Mucosa of rectum (tissue), 2 donors: Measurements from ENCODE around the gene ZNF189.

ENCODE experiments used
- H3K27ac ChIP-seq, 2 donors: one replicate each; pipeline ENCODE4 v1.7.0; 2013; ENCODE audit warnings: inconsistent platforms in 2 of 2, low read depth in 2 of 2, low read length in 2 of 2
- H3K27me3 ChIP-seq, 2 donors: one replicate each; pipeline ENCODE4 v1.7.0; 2013; ENCODE audit warnings: low read length in 2 of 2; ENCODE audit not compliant: control insufficient read depth in 2 of 2, insufficient read depth in 2 of 2
- H3K36me3 ChIP-seq, 2 donors: one replicate each; pipeline ENCODE4 v1.7.0; 2013; ENCODE audit warnings: low read length in 2 of 2; ENCODE audit not compliant: control insufficient read depth in 2 of 2, insufficient read depth in 2 of 2
- H3K4me1 ChIP-seq, 2 donors: one replicate each; pipeline ENCODE4 v1.7.0; 2013; ENCODE audit warnings: low read length in 2 of 2, mild to moderate bottlenecking in 1 of 2; ENCODE audit not compliant: control insufficient read depth in 2 of 2, insufficient read depth in 2 of 2
- H3K4me3 ChIP-seq, 2 donors: one replicate each; pipeline ENCODE4 v1.7.0; 2013; ENCODE audit warnings: low read length in 2 of 2
- H3K9ac ChIP-seq, 2 donors: one replicate each; pipeline ENCODE4 v1.7.0; 2013; ENCODE audit warnings: low read length in 2 of 2, low read depth in 1 of 2, mild to moderate bottlenecking in 1 of 2
- H3K9me3 ChIP-seq, 2 donors: one replicate each; pipeline ENCODE4 v1.7.0; 2013; ENCODE audit warnings: low read length in 2 of 2; ENCODE audit not compliant: control insufficient read depth in 2 of 2
- donor health status: healthy.
- donor health status: Normal muscosa, but diverticular disease.

The ZNF189 gene

DNA sequence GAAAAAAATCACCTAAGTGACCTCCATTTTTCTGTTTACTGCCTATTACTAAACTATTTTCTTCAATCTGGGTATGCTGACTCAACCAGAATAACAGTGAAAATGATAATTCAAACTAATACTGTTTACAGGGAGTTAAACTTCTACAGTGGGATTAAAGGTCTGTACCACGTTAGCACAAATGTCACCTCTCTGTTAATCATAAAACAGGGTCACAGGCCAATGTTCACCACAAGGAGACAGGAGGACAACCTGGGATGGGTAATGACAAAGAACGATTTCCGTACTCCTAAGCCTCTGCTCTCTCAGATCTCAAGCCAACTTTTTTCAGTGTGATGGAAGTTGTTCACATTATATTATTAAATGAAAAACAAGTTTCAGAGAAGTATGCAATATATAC lies 34.6 kb downstream of the ZNF189 start:
- peaks cover under 1 to 3% of the 10 kb centered on the region in 2 donors for H3K4me1 ChIP-seq
- H3K9ac ChIP-seq: no peak overlapping the region

GRCh38 chr9:101434998-101435397 lies 36.3 kb downstream of the ZNF189 start:
- no peak overlapping the region for H3K4me3 ChIP-seq
- H3K4me1 ChIP-seq: peaks cover 0 to 3% of the 10 kb centered on the region in 2 donors
- no peaks in the 10 kb centered on the region for H3K9me3 ChIP-seq
- H3K36me3 ChIP-seq: no peaks in the 10 kb centered on the region
- no peak overlapping the region for H3K27ac ChIP-seq
- H3K9ac ChIP-seq: no peak overlapping the region
- no peaks in the 10 kb centered on the region for H3K27me3 ChIP-seq

More for the DNA sequence above, 34.6 kb downstream of the ZNF189 start:
- no peaks in the 10 kb centered on the region for H3K36me3 ChIP-seq
- no peak overlapping the region for H3K27ac ChIP-seq
- no peaks in the 10 kb centered on the region for H3K9me3 ChIP-seq
- no peak overlapping the region for H3K4me3 ChIP-seq
- no peaks in the 10 kb centered on the region for H3K27me3 ChIP-seq

DNA sequence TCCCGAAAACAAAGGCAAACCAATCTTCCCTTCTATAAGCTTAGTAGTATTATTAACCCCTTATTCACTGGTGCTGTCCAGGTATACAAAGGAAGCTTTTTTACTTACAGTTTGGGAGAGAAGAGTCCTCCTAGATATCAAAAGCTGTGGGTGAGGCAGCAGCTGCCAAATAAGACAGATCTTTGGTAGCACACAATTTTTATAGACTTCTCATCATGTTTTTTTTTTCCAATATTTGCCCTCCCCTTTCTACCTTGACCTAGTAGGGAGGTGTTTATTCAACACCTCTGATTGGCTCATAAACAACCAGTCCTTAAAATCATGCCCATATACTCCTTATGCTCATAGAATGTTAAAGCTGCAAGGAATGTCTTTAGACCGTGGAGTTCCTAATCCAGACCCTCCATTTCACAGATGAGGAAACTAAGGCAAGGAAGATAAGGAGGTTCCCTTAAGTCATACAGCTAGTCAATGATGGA lies 37.0 kb downstream of the ZNF189 start, which contains the start of gene ALDOB:
ALDOB (minus strand) TSS at position 174 of the 479 bp plus-strand sequence. CDS start 4,887 bp downstream, outside the sequence.
- H3K9me3 ChIP-seq: no peaks in the 10 kb centered on the region
- no peak within 1 kb of the TSS for H3K4me3 ChIP-seq
- H3K27ac ChIP-seq: no peak within 1 kb of the TSS
- H3K36me3 ChIP-seq: no peaks in the 10 kb centered on the region
- H3K4me1 ChIP-seq: peaks cover 0 to 3% of the 10 kb centered on the region in 2 donors
- H3K27me3 ChIP-seq: no peaks in the 10 kb centered on the region
- H3K9ac ChIP-seq: no peak within 1 kb of the TSS

GRCh38 chr9:101437806-101438232 lies 39.2 kb downstream of the ZNF189 start:
- no peak overlapping the region for H3K27ac ChIP-seq

GRCh38 chr9:101438523-101438922 lies 39.9 kb downstream of the ZNF189 start:
- H3K4me3 ChIP-seq: no peak overlapping the region
- peaks cover 0 to 3% of the 10 kb centered on the region in 2 donors for H3K4me1 ChIP-seq
- H3K27me3 ChIP-seq: no peaks in the 10 kb centered on the region
- no peak overlapping the region for H3K9ac ChIP-seq
- H3K36me3 ChIP-seq: no peaks in the 10 kb centered on the region
- no peaks in the 10 kb centered on the region for H3K9me3 ChIP-seq
- no peak overlapping the region for H3K27ac ChIP-seq

More at GRCh38 chr9:101437806-101438232, 39.2 kb downstream of the ZNF189 start:
- no peaks in the 10 kb centered on the region for H3K36me3 ChIP-seq
- H3K9ac ChIP-seq: no peak overlapping the region
- H3K4me3 ChIP-seq: no peak overlapping the region
- no peaks in the 10 kb centered on the region for H3K27me3 ChIP-seq
- H3K9me3 ChIP-seq: no peaks in the 10 kb centered on the region
- peaks cover 0 to 3% of the 10 kb centered on the region in 2 donors for H3K4me1 ChIP-seq

DNA sequence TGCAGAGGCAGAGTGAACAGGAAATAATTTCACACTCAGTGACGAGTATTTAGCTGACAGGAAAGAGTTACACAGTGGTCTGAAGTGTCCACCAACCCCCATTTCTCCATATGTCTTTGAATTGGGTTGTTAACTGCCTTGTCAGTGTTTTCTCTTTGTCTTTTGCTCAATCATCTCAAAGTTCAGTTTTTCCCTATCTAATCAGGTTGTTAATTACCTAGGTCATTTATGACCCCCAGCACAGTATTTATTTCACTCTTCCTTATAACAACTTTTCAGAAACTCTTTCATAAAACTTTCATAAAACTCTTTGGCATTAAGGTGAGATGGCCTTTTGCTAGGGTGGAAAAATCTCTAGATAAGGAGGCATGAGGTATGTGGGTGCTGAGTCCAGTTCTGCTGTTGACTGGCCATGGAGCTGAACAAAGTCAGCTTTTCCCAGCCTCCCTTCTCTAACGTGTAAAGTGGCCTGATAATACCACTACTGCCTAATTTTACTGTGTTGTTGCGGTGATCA lies 42.1 kb downstream of the ZNF189 start:
- Histone ChIP-seq H3K27ac (no peak overlapping the region), H3K27me3 (no peaks in the 10 kb centered on the region), H3K9me3 (no peaks in the 10 kb centered on the region), H3K4me1 (no peaks in the 10 kb centered on the region), H3K36me3 (no peaks in the 10 kb centered on the region), H3K4me3 (no peak overlapping the region), H3K9ac (no peak overlapping the region)

GRCh38 chr9:101442318-101442717 lies 43.7 kb downstream of the ZNF189 start:
- H3K9ac ChIP-seq: no peak overlapping the region
- H3K27me3 ChIP-seq: no peaks in the 10 kb centered on the region
- H3K27ac ChIP-seq: no peak overlapping the region
- H3K9me3 ChIP-seq: no peaks in the 10 kb centered on the region
- no peaks in the 10 kb centered on the region for H3K36me3 ChIP-seq
- H3K4me1 ChIP-seq: no peaks in the 10 kb centered on the region
- H3K4me3 ChIP-seq: no peak overlapping the region

GRCh38 chr9:101442736-101443135 lies 44.1 kb downstream of the ZNF189 start:
- Histone ChIP-seq H3K27me3 (no peaks in the 10 kb centered on the region), H3K9ac (no peak overlapping the region), H3K9me3 (no peaks in the 10 kb centered on the region), H3K27ac (no peak overlapping the region), H3K36me3 (no peaks in the 10 kb centered on the region), H3K4me3 (no peak overlapping the region), H3K4me1 (no peaks in the 10 kb centered on the region)

GRCh38 chr9:101443364-101443771 lies 44.7 kb downstream of the ZNF189 start:
- Histone ChIP-seq H3K4me1 (no peaks in the 10 kb centered on the region), H3K27ac (no peak overlapping the region)

GRCh38 chr9:101445353-101446029 lies 46.8 kb downstream of the ZNF189 start:
- Histone ChIP-seq H3K27me3 (no peaks in the 10 kb centered on the region), H3K9ac (no peak overlapping the region), H3K27ac (no peak overlapping the region), H3K4me1 (peaks cover 4 to 5% of the 10 kb centered on the region in 2 donors), H3K9me3 (no peaks in the 10 kb centered on the region), H3K36me3 (no peaks in the 10 kb centered on the region), H3K4me3 (no peak overlapping the region)

More at GRCh38 chr9:101443364-101443771, 44.7 kb downstream of the ZNF189 start:
- Histone ChIP-seq H3K9me3 (no peaks in the 10 kb centered on the region), H3K36me3 (no peaks in the 10 kb centered on the region), H3K9ac (no peak overlapping the region), H3K4me3 (no peak overlapping the region), H3K27me3 (no peaks in the 10 kb centered on the region)
